HEK293 (cell line): ENCODE measurements around the gene SEMA3G.

Experiments used
- CTCF ChIA-PET: fragments of 350-600 bp; formaldehyde crosslinking; extraction: SDS; loops from one replicate; lab custom pipeline; 2021; ENCODE audit warnings: antibody characterized with exemption; lab: Yijun Ruan, JAX
- POLR2A ChIA-PET: fragments of 300-600 bp; formaldehyde crosslinking; extraction: SDS; loops from one replicate; lab custom pipeline; 2020; ENCODE audit warnings: antibody characterized with exemption, inconsistent platforms; lab: Yijun Ruan, JAX
- H3K27ac ChIP-seq: fragments of 200-500 bp; sonication (Bioruptor generic); 2 replicates; pipeline ENCODE4 v1.5.1; 2014; ENCODE audit warnings: low read depth, low read length, control low read depth, inconsistent platforms; ENCODE audit errors: extremely low read depth
- H3K36me3 ChIP-seq, 2 experiments: fragments of 200-500 bp in 1 of 2; sonication (Bioruptor generic) in 1 of 2; 1 replicate in 1 of 2; 2 replicates in 1 of 2; pipeline ENCODE4 v1.5.1; 2014 to 2017; ENCODE audit warnings: inconsistent platforms in 2 of 2, low read length in 2 of 2; ENCODE audit not compliant: control insufficient read depth in 2 of 2, insufficient read depth in 1 of 2
- H3K4me1 ChIP-seq: fragments of 200-500 bp; sonication (Bioruptor generic); 2 replicates; pipeline ENCODE4 v1.5.1; 2014; ENCODE audit warnings: mild to moderate bottlenecking, low read length, inconsistent platforms; ENCODE audit not compliant: control insufficient read depth, insufficient read depth
- H3K4me3 ChIP-seq: 2 replicates; pipeline ENCODE4 v1.5.1; 2011; ENCODE audit warnings: low read depth, mild to moderate bottlenecking, control low read depth, low read length, moderate library complexity
- H3K9me3 ChIP-seq: fragments of 200-500 bp; sonication (Bioruptor generic); 2 replicates; pipeline ENCODE4 v1.5.1; 2014; ENCODE audit warnings: low read depth, low read length, inconsistent platforms; ENCODE audit not compliant: control insufficient read depth, insufficient read depth
- ATF2 ChIP-seq: fragments of 450-650 bp; formaldehyde crosslinking; IDR thresholded peaks from 2 replicates; pipeline ENCODE4 v1.5.1; 2016; ENCODE audit warnings: missing biosample characterization, missing genetic modification characterization, low read depth
- CTCF ChIP-seq: fragments of 450-650 bp; formaldehyde crosslinking; IDR thresholded peaks from 2 replicates; pipeline ENCODE4 v1.5.1; 2016; ENCODE audit warnings: missing biosample characterization, missing genetic modification characterization
- GLIS2 ChIP-seq: fragments of 450-650 bp; formaldehyde crosslinking; IDR thresholded peaks from 2 replicates; pipeline ENCODE4 v1.5.1; 2016; ENCODE audit warnings: missing biosample characterization, missing genetic modification characterization
- KLF1 ChIP-seq: fragments of 450-650 bp; formaldehyde crosslinking; IDR thresholded peaks from 2 replicates; pipeline ENCODE4 v1.5.1; 2016; ENCODE audit warnings: missing biosample characterization, missing genetic modification characterization
- MYNN ChIP-seq: fragments of 450-650 bp; formaldehyde crosslinking; IDR thresholded peaks from 2 replicates; pipeline ENCODE4 v1.5.1; 2016; ENCODE audit warnings: missing biosample characterization, missing genetic modification characterization, borderline replicate concordance
- OSR2 ChIP-seq: fragments of 450-650 bp; formaldehyde crosslinking; IDR thresholded peaks from 2 replicates; pipeline ENCODE4 v1.5.1; 2016; ENCODE audit warnings: missing biosample characterization, missing genetic modification characterization
- REST ChIP-seq: fragments of 450-650 bp; formaldehyde crosslinking; IDR thresholded peaks from 2 replicates; pipeline ENCODE4 v1.5.1; 2016; ENCODE audit warnings: missing biosample characterization, missing genetic modification characterization
- SETDB1 ChIP-seq: IDR thresholded peaks from one replicate; pipeline ENCODE4 v1.6.1; 2017; ENCODE audit warnings: mild to moderate bottlenecking, low read length, moderate library complexity, mixed read lengths; ENCODE audit not compliant: insufficient read length
- TCF7L2 ChIP-seq: IDR thresholded peaks from 2 replicates; pipeline ENCODE4 v1.6.1; 2011; ENCODE audit warnings: low read depth, mild to moderate bottlenecking, inconsistent platforms, low read length, moderate library complexity, borderline replicate concordance
- ZBTB6 ChIP-seq: fragments of 450-650 bp; formaldehyde crosslinking; IDR thresholded peaks from 2 replicates; pipeline ENCODE4 v1.5.1; 2017; ENCODE audit warnings: missing biosample characterization, missing genetic modification characterization
- ZNF140 ChIP-seq: fragments of 450-650 bp; formaldehyde crosslinking; IDR thresholded peaks from 2 replicates; pipeline ENCODE4 v1.5.1; 2016; ENCODE audit warnings: missing biosample characterization, missing genetic modification characterization
- ZNF292 ChIP-seq: fragments of 450-650 bp; formaldehyde crosslinking; IDR thresholded peaks from 2 replicates; pipeline ENCODE4 v1.5.1; 2016; ENCODE audit warnings: low read depth, missing biosample characterization, missing genetic modification characterization, borderline replicate concordance
- ZNF354C ChIP-seq: fragments of 450-650 bp; formaldehyde crosslinking; IDR thresholded peaks from 2 replicates; pipeline ENCODE4 v1.5.1; 2016; ENCODE audit warnings: missing biosample characterization, missing genetic modification characterization, low read depth, borderline replicate concordance
- ZNF366 ChIP-seq: fragments of 450-650 bp; formaldehyde crosslinking; conservative IDR thresholded peaks from 2 replicates; pipeline ENCODE4 v1.5.1; 2016; ENCODE audit warnings: missing biosample characterization, missing genetic modification characterization
- ZNF37A ChIP-seq: fragments of 450-650 bp; IDR thresholded peaks from 2 replicates; pipeline ENCODE4 v1.5.1; 2018; ENCODE audit warnings: missing biosample characterization, missing genetic modification characterization
- ZNF423 ChIP-seq: fragments of 450-650 bp; formaldehyde crosslinking; IDR thresholded peaks from 2 replicates; pipeline ENCODE4 v1.5.1; 2016; ENCODE audit warnings: missing biosample characterization, missing genetic modification characterization
- ZNF449 ChIP-seq: fragments of 450-650 bp; formaldehyde crosslinking; IDR thresholded peaks from 2 replicates; pipeline ENCODE4 v1.5.1; 2017; ENCODE audit warnings: missing biosample characterization, mild to moderate bottlenecking, missing genetic modification characterization, moderate library complexity
- ZNF561 ChIP-seq: fragments of 450-650 bp; IDR thresholded peaks from 2 replicates; pipeline ENCODE4 v1.5.1; 2018; ENCODE audit warnings: missing biosample characterization, missing genetic modification characterization, borderline replicate concordance
- ZNF585B ChIP-seq: fragments of 450-650 bp; formaldehyde crosslinking; IDR thresholded peaks from 2 replicates; pipeline ENCODE4 v1.5.1; 2016; ENCODE audit warnings: missing biosample characterization, missing genetic modification characterization
- ZNF747 ChIP-seq: fragments of 450-650 bp; formaldehyde crosslinking; IDR thresholded peaks from 2 replicates; pipeline ENCODE4 v1.5.1; 2016; ENCODE audit warnings: missing biosample characterization, missing genetic modification characterization
- ZNF792 ChIP-seq: fragments of 450-650 bp; formaldehyde crosslinking; IDR thresholded peaks from 2 replicates; pipeline ENCODE4 v1.5.1; 2016; ENCODE audit warnings: missing biosample characterization, missing genetic modification characterization
- ZSCAN16 ChIP-seq: fragments of 450-650 bp; formaldehyde crosslinking; IDR thresholded peaks from 2 replicates; pipeline ENCODE4 v1.5.1; 2016; ENCODE audit warnings: missing biosample characterization, missing genetic modification characterization
- ZSCAN4 ChIP-seq: fragments of 450-650 bp; formaldehyde crosslinking; IDR thresholded peaks from 2 replicates; pipeline ENCODE4 v1.5.1; 2017; ENCODE audit warnings: missing biosample characterization, missing genetic modification characterization
- ZSCAN5A ChIP-seq: fragments of 450-650 bp; formaldehyde crosslinking; IDR thresholded peaks from 2 replicates; pipeline ENCODE4 v1.5.1; 2016; ENCODE audit warnings: missing biosample characterization, missing genetic modification characterization

SEMA3G gene

GRCh38 chr3:52444860-52445793 is at the start of gene SEMA3G:
Gene SEMA3G (minus strand): TSS chr3:52445103. CDS start chr3:52445027, 76 bp downstream.
- ChIA-PET CTCF (interaction anchor here (0.7 to 7.9 kb wide), 5 partner anchors 12 to 105 kb away, joined by 3 to 97 read pairs (median 59); no protein-coding TSS in a partner anchor), POLR2A (no interaction called here)
- H3K4me3 ChIP-seq, result no peak within 1 kb of the TSS
- H3K9me3 ChIP-seq, result no peaks in the 10 kb centered on the region
- H3K27ac ChIP-seq, result no peak within 1 kb of the TSS
- H3K4me1 ChIP-seq, result no peaks in the 10 kb centered on the region
- H3K36me3 ChIP-seq, result no peaks in the 10 kb centered on the region
- peak; percentile 55 for TF ChIP-seq ZNF366 (tag by site-specific recombination)
- TF ChIP-seq ZNF292 (tag by site-specific recombination), result no peak
- no peak for TF ChIP-seq ATF2 (tag by site-specific recombination)
- no peak for TF ChIP-seq ZBTB6 (tag by site-specific recombination)
- TF ChIP-seq GLIS2, result peak; percentile 35; the same call in 1 of the 2 replicates
- TF ChIP-seq ZSCAN4 (tag by site-specific recombination), result peak; percentile 80
- TF ChIP-seq TCF7L2, result no peak
- no peak for TF ChIP-seq ZNF140 (tag by site-specific recombination)
- no peak for TF ChIP-seq MYNN (tag by site-specific recombination)
- TF ChIP-seq ZNF449 (tag by site-specific recombination), result no peak
- no peak for TF ChIP-seq ZNF37A (tag by site-specific recombination)
- TF ChIP-seq ZNF423 (tag by site-specific recombination), result no peak
- TF ChIP-seq ZSCAN5A, result no peak
- no peak for TF ChIP-seq ZSCAN16 (tag by site-specific recombination)
- no peak for TF ChIP-seq ZNF792 (tag by site-specific recombination)
- 0 out of 2 replicates have a peak, but pooled peaks have one; percentile 29 for TF ChIP-seq KLF1 (tag by site-specific recombination)
- TF ChIP-seq CTCF (tag by site-specific recombination), result peak; percentile 64
- TF ChIP-seq SETDB1, result no peak
- TF ChIP-seq ZNF354C, result no peak
- no peak for TF ChIP-seq REST (tag by site-specific recombination)
- TF ChIP-seq ZNF585B (tag by site-specific recombination), result no peak
- no peak for TF ChIP-seq ZNF561
- no peak for TF ChIP-seq OSR2
- TF ChIP-seq ZNF747 (tag by site-specific recombination), result no peak
